NCI-H82 (cell line): Measurements from ENCODE around the gene RPS27.
"Not testable (repeated sequence)": the region's sequence is repeated elsewhere in the genome, so short reads cannot be mapped to it uniquely, and the experiment has no call there.

Experiments used
- DNase-seq: peaks from one replicate; lab custom pipeline; 2025; lab: John Stamatoyannopoulos, UW

RPS27 gene

GRCh38 chr1:153985941-153986761 is 4.4 kb upstream of the RPS27 start, which contains the start of gene RAB13:
Gene RAB13 (minus strand): TSS chr1:153986339. CDS start chr1:153986236, 103 bp downstream.
- peak; percentile 92 for DNase-seq

GRCh38 chr1:153987621-153988020 is 2.9 kb upstream of the RPS27 start:
- no peak for DNase-seq

- DNase-seq, result no peak
Observed at GRCh38 chr1:153991151-153991630, 629 bp downstream of the RPS27 start.

GRCh38 chr1:153991806-153992205 is 1.2 kb downstream of the RPS27 start:
- DNase-seq, result no peak

- DNase-seq, result no peak
Observed at GRCh38 chr1:153995202-153995601, 4.6 kb downstream of the RPS27 start.

GRCh38 chr1:153995640-153996039 is 5.1 kb downstream of the RPS27 start:
- DNase-seq, result no peak

- DNase-seq, result not testable (repeated sequence)
Observed at GRCh38 chr1:153996882-153997281, 6.3 kb downstream of the RPS27 start.

- DNase-seq, result no peak
Observed at GRCh38 chr1:154000420-154000819, 9.9 kb downstream of the RPS27 start.

GRCh38 chr1:154006136-154006535 is 15.6 kb downstream of the RPS27 start:
- no peak for DNase-seq

- DNase-seq, result no peak
Observed at GRCh38 chr1:154012129-154012528, 21.6 kb downstream of the RPS27 start.

- DNase-seq, result not testable (repeated sequence)
Observed at GRCh38 chr1:154012543-154012942, 22.0 kb downstream of the RPS27 start.

GRCh38 chr1:154014154-154014907 is 23.8 kb downstream of the RPS27 start:
- no peak for DNase-seq

GRCh38 chr1:154019269-154019668 is 28.7 kb downstream of the RPS27 start:
- peak; percentile 29 for DNase-seq

GRCh38 chr1:154019940-154020339 is 29.4 kb downstream of the RPS27 start:
- DNase-seq, result no peak

GRCh38 chr1:154033697-154034096 is 43.1 kb downstream of the RPS27 start:
- not testable (repeated sequence) for DNase-seq
